Activated T-helper 2 cell treated with anti-CD3 and anti-CD28 coated beads, Interferon-gamma antibody, Interleukin-2, Interleukin-4, amounts not matched to agents 10 μg/mL and 5 μg/mL and 100 μg/mL, durations not matched to agents 14 hours and 24 hours and 36 hours (primary cell): ENCODE measurements around the gene CEACAM1. TPM values are rescaled to one million over a fixed set of nuclear protein-coding genes. Genes with fewer than 3 reads are reported as not detected.
"Not testable (repeated sequence)": the region's sequence is repeated elsewhere in the genome, so short reads cannot be mapped to it uniquely, and the experiment has no call there.

Source experiments
- DNase-seq: peaks from one replicate; pipeline ENCODE4 v3.0.0; 2021; ENCODE audit warnings: low spot score
- H3K27ac Mint-ChIP-seq: one replicate; pipeline ENCODE4 v1.8.0; 2021; ENCODE audit warnings: mixed read lengths
- H3K27me3 Mint-ChIP-seq: one replicate; pipeline ENCODE4 v1.8.0; 2021; ENCODE audit warnings: low read depth, mixed read lengths
- H3K36me3 Mint-ChIP-seq: one replicate; pipeline ENCODE4 v1.8.0; 2021; ENCODE audit warnings: low read depth, mixed read lengths
- H3K4me1 Mint-ChIP-seq: one replicate; pipeline ENCODE4 v1.8.0; 2021; ENCODE audit warnings: low read depth, mixed read lengths
- H3K4me3 Mint-ChIP-seq: one replicate; pipeline ENCODE4 v1.8.0; 2021; ENCODE audit warnings: low read depth, mild to moderate bottlenecking, moderate library complexity, mixed read lengths
- H3K9me3 Mint-ChIP-seq: one replicate; pipeline ENCODE4 v1.8.0; 2021; ENCODE audit warnings: mixed read lengths
- intact Hi-C: fragments of 100-400 bp; cut with micrococcal nuclease; formaldehyde crosslinking; loops from one replicate; pipeline ENCODE4 v1.15.1; 2023
- total RNA-seq: library from RNA; stranded (reverse); gene quantifications from 2 replicates; pipeline ENCODE4 v1.2.3, GENCODE V29; 2022

Gene CEACAM1
- total RNA-seq, 1 donor from 2014 or later = 7.1 TPM

GRCh38 chr19:42557386-42557871 lies 29.1 kb upstream of the CEACAM1 start:
- H3K27me3 Mint-ChIP-seq = peaks cover 26% of the 10 kb centered on the region

GRCh38 chr19:42555801-42556200 lies 27.5 kb upstream of the CEACAM1 start:
- intact Hi-C loops = no loop called here
- no peak for DNase-seq
- H3K4me1 Mint-ChIP-seq = peaks cover 2% of the 10 kb centered on the region
- H3K4me3 Mint-ChIP-seq = no peak overlapping the region
- H3K27ac Mint-ChIP-seq = no peak overlapping the region
- peaks cover 26% of the 10 kb centered on the region for H3K27me3 Mint-ChIP-seq
- H3K36me3 Mint-ChIP-seq = no peaks in the 10 kb centered on the region
- no peaks in the 10 kb centered on the region for H3K9me3 Mint-ChIP-seq

More at GRCh38 chr19:42557386-42557871, 29.1 kb upstream of the CEACAM1 start:
- DNase-seq, H3K27ac Mint-ChIP-seq, H3K4me1 Mint-ChIP-seq, H3K4me3 Mint-ChIP-seq, H3K9me3 Mint-ChIP-seq, H3K36me3 Mint-ChIP-seq, intact Hi-C loops: not testable (repeated sequence)

- H3K36me3 Mint-ChIP-seq = no peaks in the 10 kb centered on the region
- no peaks in the 10 kb centered on the region for H3K9me3 Mint-ChIP-seq
- peaks cover 26% of the 10 kb centered on the region for H3K27me3 Mint-ChIP-seq
- no peak overlapping the region for H3K27ac Mint-ChIP-seq
- no peak for DNase-seq
- intact Hi-C loops = no loop called here
- peaks cover 2% of the 10 kb centered on the region for H3K4me1 Mint-ChIP-seq
- no peak overlapping the region for H3K4me3 Mint-ChIP-seq
These were observed 27.0 kb upstream of the CEACAM1 start for GRCh38 chr19:42555317-42555716.

- Mint-ChIP-seq H3K4me1 (peaks cover 2% of the 10 kb centered on the region), H3K9me3 (no peaks in the 10 kb centered on the region), H3K4me3 (no peak overlapping the region), H3K27ac (no peak overlapping the region), H3K27me3 (peaks cover 26% of the 10 kb centered on the region), H3K36me3 (no peaks in the 10 kb centered on the region)
- intact Hi-C loops = no loop called here
- no peak for DNase-seq
These were observed 25.8 kb upstream of the CEACAM1 start for GRCh38 chr19:42554046-42554575.

- Mint-ChIP-seq H3K27me3 (peaks cover 26% of the 10 kb centered on the region), H3K4me1 (peaks cover 2% of the 10 kb centered on the region), H3K27ac (no peak overlapping the region), H3K36me3 (no peaks in the 10 kb centered on the region), H3K4me3 (no peak overlapping the region), H3K9me3 (no peaks in the 10 kb centered on the region)
- intact Hi-C loops = no loop called here
- DNase-seq = no peak
These were observed 25.2 kb upstream of the CEACAM1 start for GRCh38 chr19:42553292-42554045.

GRCh38 chr19:42552086-42553065 lies 24.1 kb upstream of the CEACAM1 start:
- DNase-seq = no peak
- Mint-ChIP-seq H3K4me1 (peaks cover 2% of the 10 kb centered on the region), H3K27me3 (peaks cover 21% of the 10 kb centered on the region), H3K9me3 (no peaks in the 10 kb centered on the region), H3K4me3 (no peak overlapping the region), H3K27ac (no peak overlapping the region), H3K36me3 (no peaks in the 10 kb centered on the region)
- intact Hi-C loops = no loop called here

- peaks cover 11% of the 10 kb centered on the region for H3K27me3 Mint-ChIP-seq
- H3K4me1 Mint-ChIP-seq, H3K36me3 Mint-ChIP-seq, intact Hi-C loops, H3K9me3 Mint-ChIP-seq, H3K27ac Mint-ChIP-seq, DNase-seq, H3K4me3 Mint-ChIP-seq: not testable (repeated sequence)
These were observed 22.2 kb upstream of the CEACAM1 start for GRCh38 chr19:42550521-42550920.

- H3K4me1 Mint-ChIP-seq, H3K36me3 Mint-ChIP-seq, H3K4me3 Mint-ChIP-seq, H3K27me3 Mint-ChIP-seq, DNase-seq, H3K9me3 Mint-ChIP-seq, H3K27ac Mint-ChIP-seq, intact Hi-C loops: not testable (repeated sequence)
These were observed 20.8 kb upstream of the CEACAM1 start for GRCh38 chr19:42549067-42549466.

- DNase-seq = no peak
- no peak overlapping the region for H3K27ac Mint-ChIP-seq
- peaks cover 3% of the 10 kb centered on the region for H3K27me3 Mint-ChIP-seq
These were observed 20.3 kb upstream of the CEACAM1 start for GRCh38 chr19:42548552-42548951.

GRCh38 chr19:42547929-42548328 lies 19.6 kb upstream of the CEACAM1 start:
- H3K27ac Mint-ChIP-seq = no peak overlapping the region
- DNase-seq = no peak
- no peaks in the 10 kb centered on the region for H3K9me3 Mint-ChIP-seq
- H3K27me3 Mint-ChIP-seq = peaks cover 3% of the 10 kb centered on the region
- H3K4me3 Mint-ChIP-seq = no peak overlapping the region
- H3K36me3 Mint-ChIP-seq = no peaks in the 10 kb centered on the region
- intact Hi-C loops = no loop called here
- peaks cover 2% of the 10 kb centered on the region for H3K4me1 Mint-ChIP-seq

More at GRCh38 chr19:42548552-42548951, 20.3 kb upstream of the CEACAM1 start:
- Mint-ChIP-seq H3K4me3 (no peak overlapping the region), H3K9me3 (no peaks in the 10 kb centered on the region), H3K4me1 (peaks cover 2% of the 10 kb centered on the region), H3K36me3 (no peaks in the 10 kb centered on the region)
- intact Hi-C loops = no loop called here

- Mint-ChIP-seq H3K27me3 (peaks cover under 1% of the 10 kb centered on the region), H3K4me1 (no peaks in the 10 kb centered on the region), H3K27ac (no peak overlapping the region), H3K9me3 (no peaks in the 10 kb centered on the region), H3K36me3 (no peaks in the 10 kb centered on the region), H3K4me3 (no peak overlapping the region)
- intact Hi-C loops = no loop called here
- no peak for DNase-seq
These were observed 18.7 kb upstream of the CEACAM1 start for GRCh38 chr19:42546831-42547500.

- no peak for DNase-seq
- H3K9me3 Mint-ChIP-seq = no peaks in the 10 kb centered on the region
- no peak overlapping the region for H3K27ac Mint-ChIP-seq
- no peaks in the 10 kb centered on the region for H3K36me3 Mint-ChIP-seq
- H3K27me3 Mint-ChIP-seq = no peaks in the 10 kb centered on the region
- no peak overlapping the region for H3K4me3 Mint-ChIP-seq
- intact Hi-C loops = no loop called here
- H3K4me1 Mint-ChIP-seq = no peaks in the 10 kb centered on the region
These were observed 15.9 kb upstream of the CEACAM1 start for GRCh38 chr19:42544146-42544545.
